ENCODE data around the gene CAMK1G.
A peak's percentile ranks its signal among the peaks of the same experiment; 100 is the strongest.

The CAMK1G gene

DNA sequence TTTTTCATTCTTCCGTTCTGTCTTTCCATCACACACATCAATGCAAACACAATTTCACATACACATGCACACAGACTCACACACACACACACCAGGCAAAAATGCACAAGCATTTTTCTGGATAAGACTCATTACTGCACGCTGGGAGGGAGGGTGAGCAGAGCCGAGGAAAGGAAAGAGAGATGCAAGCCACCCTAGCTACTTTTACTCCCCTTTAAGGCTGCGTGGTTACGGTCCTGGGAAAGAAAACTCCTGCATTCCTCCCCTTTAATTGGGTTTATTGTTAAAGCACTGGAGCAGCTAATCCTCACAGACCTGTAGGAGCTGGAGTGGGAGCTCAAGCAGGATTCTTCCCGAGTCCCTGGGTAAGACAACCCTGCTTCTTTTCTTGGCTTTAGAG is at the start of gene CAMK1G:
TSS of gene CAMK1G (plus strand) at position 307 of the 400 bp plus-strand sequence. CDS start 11,270 bp downstream, outside the sequence.
- peak; percentile 43 for DNase-seq (ENCODE audit: low spot score)

DNA sequence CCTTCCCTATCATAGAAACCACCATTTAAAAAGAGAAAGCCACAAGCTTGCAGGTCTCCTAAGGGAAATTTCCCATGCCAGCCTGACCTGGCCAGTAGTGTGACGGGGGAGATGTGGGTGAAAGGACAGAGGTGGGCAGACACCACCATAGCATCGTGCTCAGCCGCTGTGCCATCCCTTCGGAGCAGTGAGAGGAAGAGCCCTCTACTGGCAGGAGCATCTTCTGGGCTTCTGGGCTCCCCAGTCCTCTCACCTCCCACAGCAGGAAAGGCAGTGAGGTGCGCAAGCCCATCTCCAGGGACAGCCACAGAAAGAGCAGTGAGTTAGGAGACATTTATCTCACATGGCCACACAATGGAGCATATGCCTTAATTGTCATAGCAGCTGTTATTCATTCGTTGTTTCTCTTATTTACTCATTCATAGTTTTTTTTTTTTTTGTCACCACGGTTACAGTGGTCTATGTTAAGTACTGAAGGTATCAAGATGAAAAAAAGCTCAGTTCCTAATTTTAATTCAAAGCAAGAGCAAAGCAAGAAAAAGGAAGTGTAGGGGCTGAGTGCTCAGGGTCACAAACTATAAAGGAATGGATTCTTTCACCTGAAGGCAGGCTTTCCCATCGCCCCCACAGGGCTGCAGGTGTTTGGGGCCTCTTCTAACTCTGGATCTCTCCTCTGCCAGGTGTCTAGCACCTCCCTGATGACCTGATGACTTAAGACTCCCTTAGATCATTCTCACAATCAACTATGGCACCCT is 48.8 kb upstream of the CAMK1G start:
- no peak for DNase-seq (ENCODE audit: low spot score)

DNA sequence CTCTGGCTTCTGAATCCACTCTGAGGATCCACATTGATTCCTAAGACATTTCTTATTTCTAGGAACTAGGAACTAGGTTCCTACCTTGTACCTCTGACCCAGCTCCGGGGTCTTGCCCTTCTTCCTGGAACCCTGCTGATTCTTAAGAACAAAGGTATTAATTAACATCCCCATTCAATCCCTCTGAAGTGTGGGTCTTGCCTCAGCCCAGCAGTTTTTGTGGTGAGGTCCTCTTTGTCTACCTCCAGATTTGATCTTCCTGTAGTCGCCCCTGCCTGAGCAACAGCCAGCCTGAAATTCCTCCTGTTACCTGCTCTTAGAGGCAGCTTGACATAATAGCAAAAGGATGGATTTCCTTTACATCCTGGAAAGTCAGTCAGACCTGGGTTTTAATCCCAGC is 46.7 kb upstream of the CAMK1G start:
- DNase-seq (ENCODE audit: low spot score), result no peak

DNA sequence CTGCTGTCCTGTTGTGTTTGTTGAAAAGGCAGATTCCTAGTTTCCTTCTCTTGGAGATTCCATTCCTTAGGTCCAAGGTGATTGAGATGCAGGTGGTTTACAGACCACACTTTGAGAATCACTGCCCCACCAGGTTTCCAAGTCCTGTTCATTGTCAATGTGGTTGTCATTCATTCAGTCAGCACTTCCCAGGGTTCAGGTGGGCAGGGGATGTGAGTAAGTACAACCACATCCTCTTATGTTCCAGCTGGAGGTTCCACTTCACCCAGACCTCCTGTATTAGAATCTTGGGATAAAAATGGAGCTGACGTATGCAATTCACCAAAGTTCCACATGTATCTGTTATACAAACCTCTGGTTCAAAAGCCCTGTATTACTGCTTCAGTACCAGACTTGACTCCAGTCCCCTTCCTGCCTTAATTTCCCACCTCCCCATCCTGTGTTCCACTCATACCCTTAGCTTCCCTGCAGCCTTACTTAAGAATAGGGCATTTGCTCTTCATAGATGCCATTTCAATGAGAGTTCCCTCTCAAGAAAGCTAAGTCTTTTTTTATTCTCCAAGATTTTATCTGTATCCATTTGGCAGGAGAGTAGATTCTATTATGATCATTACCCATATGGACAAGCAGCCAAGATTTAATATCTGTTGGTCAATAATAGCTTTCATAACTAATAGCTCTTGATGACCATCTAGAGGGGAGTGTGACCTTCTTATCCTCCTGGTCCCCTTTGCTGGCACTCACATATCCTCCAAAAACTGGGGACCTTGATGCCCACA is 46.0 kb upstream of the CAMK1G start:
- DNase-seq (ENCODE audit: low spot score), result no peak

DNA sequence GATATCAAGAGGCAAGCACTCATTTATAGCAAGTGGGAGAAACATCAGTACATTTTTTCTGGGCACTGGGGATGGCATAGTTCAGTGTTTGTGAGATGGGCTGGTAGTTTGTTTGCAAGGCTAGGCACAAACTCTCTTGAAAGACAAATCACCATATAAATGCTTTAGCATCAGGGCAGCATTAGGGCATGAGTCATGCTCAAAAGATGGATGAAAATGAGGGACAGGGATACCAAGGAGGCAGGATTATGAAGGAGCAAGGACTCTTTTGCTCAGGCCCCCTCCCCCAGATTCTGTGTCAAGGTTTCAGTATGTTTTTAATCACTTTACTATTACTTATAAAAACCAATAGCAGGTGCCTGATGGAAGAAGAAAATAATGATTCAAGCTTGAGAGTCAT is 43.9 kb upstream of the CAMK1G start:
- DNase-seq (ENCODE audit: low spot score), result no peak

DNA sequence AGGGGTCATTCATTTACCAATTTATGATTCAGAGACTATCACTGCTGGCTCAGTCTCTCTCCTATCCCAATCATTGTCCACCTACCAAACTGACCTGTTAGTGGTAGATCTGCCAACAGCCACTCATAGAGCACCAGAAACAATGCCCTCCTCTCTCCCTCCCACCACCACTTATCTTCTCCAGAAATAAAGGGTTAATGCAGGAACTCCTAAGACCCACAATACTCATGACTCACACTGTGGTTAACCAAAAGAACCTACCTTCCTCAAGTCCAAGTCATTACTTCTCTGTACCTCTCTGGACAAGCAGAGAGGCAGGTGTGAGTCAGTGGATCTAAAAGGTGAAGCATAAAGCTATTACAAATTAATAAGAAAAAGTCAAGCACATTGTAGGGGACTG is 40.9 kb upstream of the CAMK1G start:
- DNase-seq (ENCODE audit: low spot score), result no peak

DNA sequence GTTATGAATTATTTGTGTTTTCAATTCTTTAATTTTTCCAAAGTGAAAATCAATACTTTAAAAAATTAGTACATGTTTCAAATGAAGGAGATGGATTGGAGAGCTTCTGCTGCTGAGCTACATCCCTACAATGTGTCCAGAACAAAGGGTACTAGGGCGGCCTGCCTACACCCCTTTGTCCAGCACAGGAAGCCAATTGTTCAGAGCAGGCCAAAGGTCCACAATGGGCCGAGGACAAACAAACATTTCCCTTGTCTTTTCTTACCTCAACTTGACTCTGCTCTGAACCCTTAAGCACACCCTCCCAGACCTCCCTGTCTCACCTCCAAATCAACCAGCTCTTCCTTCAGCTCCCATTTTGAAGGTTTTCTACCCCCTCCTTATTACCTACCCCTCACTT is 39.4 kb upstream of the CAMK1G start:
- DNase-seq (ENCODE audit: low spot score), result no peak

DNA sequence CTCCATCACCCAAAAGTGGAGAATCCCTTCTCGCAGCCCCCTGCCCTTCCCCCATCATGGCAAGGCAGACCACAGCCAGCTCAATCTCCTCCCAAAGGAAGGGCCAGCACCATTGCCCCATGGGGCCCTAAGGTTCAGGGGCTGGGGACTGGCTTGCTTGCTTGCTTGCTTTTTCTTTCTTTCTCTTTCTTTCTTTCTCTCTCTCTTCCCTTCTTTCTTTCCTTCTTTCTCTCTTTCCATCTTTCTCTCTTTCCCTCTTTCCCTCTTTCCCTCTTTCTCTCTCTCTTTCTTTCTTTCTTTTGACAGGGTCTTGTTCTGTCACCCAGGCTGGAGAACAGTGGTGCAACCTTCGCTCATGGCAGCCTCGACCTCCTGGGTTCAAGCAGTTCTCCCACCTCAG is 38.1 kb upstream of the CAMK1G start:
- DNase-seq (ENCODE audit: low spot score), result no peak

DNA sequence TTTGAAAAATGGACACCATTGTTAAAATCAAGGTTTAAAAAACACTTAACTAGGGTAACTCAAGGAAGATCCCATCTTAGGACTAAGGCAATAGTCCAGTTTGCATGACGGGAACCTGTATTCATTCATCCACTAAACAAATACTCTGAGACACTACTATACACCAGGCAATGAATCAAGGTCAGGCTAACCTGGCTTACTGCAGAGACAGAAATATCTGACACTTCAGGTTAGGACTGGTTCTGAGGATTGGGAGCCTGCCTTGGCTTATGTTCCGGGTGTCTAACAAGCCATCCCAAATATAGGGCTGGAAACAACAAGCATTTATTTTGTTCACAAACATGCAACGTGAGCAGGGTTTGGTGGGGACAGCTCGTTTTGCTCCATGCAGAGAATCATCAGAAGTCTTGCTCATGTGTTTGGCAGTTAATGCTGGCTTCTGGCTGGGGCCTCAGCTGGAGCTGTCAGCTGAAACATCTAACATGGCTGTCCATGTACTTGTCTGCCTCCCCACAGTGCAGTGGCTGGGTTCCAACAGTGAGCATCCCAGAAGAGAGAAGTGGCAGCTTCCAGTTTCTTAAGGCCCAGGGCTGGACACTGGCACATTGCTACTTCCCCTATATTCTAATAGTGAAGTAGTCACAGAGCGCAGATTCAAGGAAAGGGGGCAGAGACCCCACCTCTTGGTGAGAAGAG is 37.0 kb upstream of the CAMK1G start:
- DNase-seq (ENCODE audit: low spot score), result no peak

DNA sequence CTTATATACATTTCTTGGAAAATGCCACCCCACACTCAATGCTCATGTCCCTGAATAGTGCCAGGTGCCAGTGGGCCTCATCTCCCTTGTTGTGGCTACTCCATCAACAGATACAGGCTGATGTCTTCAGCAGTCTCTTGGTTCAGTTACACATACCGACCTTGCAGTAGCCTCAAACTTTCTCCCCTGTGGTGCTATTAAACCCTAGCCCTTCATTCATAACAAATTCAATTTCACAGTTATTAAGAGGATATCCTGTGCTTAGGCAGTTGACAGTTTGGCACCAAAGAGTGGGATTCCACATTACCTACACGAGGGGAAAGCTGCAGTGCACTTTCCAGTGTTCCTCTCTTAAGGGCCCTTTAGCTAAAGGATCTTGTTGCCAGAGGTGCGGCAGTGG is 35.9 kb upstream of the CAMK1G start:
- no peak for DNase-seq (ENCODE audit: low spot score)

DNA sequence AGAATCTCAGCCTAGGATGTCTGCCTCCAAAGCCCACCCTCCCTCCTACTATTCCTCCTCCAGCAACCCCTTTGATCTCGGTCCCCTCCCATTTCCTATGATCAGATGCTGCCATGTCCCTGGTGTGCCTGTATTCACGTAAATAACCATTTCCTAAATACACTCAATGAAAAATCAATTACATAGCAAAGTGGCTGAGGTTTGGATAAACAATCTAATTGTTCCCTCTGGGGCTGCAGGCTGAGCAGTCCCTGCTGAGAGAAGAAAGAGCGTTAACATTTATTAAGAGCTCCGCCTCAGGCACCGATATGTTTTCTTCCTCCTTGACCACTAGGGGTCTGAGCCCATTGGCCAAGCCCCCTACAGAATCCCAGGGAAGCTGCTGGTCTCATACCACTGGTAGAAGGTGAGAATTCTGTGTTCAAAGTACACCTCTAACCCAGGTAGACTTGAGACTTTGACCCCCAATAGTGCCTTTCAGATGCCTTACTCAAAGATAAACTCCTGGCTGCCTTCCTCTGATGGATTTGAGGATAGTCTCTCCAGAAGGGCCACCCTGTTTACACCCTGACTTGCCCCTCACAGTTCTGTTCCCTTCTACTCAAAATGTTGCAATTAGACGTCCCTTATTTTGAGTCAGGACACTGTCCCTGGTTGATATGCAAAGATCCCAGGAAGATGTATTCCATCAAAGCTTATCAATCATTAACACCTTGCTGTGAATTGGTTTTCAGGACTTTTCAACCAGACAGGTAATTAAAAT is 33.9 kb upstream of the CAMK1G start:
- DNase-seq (ENCODE audit: low spot score), result no peak

DNA sequence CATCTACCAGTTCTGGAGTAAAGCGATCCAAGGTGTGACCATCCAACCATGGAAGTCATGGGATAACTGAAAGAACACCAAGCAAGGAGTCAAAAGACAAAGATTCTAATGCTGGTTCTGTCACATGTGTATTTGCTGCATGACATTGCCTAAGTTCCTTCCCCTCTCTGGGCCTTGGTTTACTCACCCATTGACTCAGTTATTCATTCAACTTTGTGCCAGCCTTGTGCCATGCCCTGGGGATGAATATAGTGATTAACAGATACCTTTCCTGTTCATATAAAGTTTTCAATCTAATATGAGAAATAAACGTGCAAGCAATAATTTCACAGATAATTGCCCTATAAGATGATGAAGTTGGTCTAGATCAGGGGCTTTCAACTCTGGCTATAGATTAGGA is 33.0 kb upstream of the CAMK1G start:
- no peak for DNase-seq (ENCODE audit: low spot score)

DNA sequence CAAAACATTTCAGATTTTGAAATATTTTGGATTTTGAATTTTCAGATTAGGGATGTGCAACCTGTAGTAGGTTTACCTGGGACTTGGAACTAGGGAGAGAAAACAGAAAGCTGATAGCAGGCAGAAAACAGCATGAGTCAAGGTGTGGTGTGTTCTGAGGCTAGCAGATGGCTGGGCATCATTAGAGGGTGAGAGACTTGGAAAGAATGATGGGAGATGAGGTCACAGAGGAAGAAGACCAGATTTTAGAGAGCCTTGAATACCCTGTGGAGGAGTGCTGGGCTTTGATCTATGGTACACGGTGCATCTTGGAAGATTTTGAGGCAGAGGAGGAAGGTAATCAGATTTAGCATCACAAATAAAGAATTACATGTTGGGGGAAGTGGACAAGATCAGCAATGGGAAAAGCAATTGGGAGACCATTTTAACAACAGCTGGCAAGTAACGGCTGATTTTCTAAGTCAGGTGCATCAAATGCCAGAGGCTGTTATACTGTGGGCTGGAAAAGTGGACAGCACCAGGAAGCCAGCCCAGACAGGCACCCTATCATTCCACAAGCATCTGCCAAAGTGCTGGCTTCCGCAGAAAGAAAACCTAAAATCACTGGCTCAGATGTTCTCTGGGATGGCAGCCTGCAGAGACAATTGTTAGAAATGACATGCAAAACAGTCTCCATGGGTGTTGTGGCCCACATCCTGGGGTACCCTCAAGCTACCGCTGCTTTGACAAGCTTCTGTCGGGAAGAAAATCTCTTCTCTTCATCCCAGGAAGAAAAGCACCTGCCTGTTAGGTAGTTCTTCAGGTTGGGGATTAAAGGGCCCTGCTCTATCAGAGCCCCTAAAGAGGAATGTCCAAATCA is 30.9 kb upstream of the CAMK1G start:
- DNase-seq (ENCODE audit: low spot score), result no peak

DNA sequence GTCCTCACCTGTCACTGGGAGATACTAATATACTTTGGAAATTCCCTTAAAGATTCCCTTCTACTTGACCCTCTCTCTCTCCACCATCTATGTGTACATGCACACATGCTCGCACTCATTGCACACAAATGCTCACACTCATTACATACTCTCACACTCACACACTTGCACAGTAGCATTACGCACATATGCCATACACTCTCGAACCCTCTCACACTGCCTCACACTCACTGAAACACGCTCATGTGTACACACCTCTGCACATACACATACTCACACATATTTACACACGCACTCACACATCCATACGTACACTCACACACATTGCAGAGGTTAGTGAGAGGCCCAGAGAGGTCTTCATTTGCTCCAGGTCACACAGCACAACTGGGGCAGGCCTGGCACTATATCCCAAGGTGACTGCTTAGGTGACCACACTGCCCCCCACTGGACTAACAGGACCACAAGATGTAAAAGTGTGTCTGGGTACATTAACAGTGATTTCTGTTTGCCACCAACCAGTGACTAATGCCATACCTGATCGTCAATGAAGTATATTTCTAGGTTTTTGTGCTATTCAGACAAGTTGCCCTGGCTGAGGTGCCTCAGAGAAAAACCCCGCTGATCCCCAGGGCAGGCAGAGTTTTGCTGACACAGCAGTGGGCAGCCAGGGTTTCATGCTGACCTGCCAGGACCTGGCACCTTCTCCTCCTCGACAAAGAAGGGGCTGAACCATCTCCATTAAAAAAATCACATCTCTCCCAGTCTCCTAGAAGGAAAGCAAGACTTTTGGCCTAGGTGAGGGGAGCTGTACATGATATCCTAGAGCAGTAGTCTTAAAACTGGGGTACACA is 28.5 kb upstream of the CAMK1G start:
- DNase-seq (ENCODE audit: low spot score), result no peak

DNA sequence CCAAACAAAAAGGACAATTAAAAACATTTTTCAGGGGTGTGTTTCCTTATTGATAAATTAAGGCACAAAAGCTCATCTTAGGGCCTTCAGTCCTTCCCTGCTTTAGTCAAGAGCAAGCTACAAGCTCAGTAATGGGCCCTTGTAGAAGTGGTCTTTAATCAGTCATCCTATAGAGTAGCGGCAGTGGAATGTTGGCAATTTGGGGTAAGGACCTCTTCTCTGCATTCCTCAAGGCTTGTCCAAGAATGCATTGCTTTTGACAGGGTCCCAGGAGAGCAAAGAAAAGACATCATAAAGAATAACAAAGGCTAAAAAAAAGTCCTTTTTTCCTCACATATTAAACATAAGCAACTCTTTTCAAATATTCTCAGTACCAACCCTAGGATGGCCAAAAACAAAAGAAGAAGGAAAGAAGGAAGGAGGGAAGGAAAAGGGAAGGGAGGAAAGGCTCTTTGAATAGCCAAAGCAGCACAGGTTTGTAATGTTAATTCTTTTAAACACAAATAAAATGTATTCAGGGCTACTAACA is 27.3 kb upstream of the CAMK1G start:
- no peak for DNase-seq (ENCODE audit: low spot score)

DNA sequence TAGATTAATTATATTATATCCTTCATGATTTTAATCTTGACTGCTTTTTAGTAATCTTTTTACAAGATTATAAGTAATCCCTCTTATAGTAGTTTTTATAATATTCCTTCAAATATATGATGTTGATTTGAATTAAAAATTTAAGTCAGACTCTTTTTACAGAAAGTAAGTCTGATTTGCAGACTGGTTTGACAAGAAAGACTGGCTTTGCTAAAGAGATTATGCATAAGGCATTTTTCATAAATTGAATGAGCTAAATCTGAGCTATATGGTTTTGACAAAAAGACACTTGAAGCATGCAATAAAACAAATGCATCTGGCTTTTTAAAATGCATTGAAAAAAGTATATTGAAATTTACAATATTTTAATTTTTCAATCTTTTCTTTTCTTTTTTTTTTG is 26.3 kb upstream of the CAMK1G start:
- DNase-seq (ENCODE audit: low spot score), result no peak

DNA sequence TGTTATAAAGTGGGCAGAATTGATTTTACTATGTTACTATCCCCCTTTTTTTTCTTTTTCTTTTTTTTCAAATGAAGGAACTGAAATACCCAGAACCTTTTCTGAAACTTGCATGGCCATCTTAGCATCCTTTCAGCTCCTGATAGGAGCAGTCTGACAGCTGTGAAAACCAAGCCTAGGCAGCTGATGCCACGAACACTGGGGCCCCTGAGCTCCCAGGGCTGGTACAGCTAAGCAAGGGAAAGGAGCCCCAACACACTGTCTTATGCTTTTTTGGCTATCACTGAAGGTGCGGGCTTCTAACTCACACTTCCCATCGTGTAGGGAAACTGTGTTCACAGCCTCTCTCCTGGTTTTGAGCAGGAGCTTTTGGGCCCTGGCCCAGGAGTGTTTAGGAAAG is 23.0 kb upstream of the CAMK1G start:
- DNase-seq (ENCODE audit: low spot score), result no peak

DNA sequence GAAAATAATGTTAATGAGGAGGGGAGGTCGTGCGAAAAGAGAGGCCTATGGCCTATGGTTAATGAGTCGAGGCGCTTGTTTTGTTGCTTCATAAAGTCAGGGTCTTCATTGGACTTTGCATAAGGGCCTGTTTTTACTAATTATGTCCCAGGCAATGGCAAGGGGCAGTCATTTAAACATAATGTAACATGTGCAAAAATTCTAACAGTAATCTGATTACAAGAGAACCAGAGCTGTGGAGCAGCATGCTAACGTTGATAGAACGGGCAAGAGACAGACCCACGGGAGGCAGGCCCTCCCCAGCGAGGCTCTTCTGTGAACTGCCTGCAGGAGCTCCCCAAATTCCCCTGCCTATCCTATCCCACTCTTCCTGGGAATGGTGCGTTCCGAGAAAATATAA is 22.6 kb upstream of the CAMK1G start:
- no peak for DNase-seq (ENCODE audit: low spot score)

DNA sequence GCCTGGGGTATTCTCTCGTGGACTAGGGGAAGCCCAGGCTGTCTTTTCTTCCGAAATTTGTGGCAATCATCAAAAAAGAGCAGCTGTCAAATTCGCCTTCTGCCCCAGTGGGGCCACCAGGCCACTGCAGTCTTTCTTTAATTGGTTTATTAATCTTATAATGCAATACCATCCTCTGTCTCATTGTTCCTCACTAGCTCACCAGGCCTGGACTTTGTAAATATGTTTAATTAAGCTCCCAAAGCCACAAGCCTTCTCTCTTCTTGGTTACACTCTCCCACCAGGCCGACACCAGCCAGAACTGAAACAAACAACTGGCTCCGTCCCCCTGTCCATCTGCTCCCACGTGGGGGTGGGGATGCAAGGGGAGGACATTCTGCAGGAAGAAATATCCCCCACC is 22.0 kb upstream of the CAMK1G start:
- no peak for DNase-seq (ENCODE audit: low spot score)

DNA sequence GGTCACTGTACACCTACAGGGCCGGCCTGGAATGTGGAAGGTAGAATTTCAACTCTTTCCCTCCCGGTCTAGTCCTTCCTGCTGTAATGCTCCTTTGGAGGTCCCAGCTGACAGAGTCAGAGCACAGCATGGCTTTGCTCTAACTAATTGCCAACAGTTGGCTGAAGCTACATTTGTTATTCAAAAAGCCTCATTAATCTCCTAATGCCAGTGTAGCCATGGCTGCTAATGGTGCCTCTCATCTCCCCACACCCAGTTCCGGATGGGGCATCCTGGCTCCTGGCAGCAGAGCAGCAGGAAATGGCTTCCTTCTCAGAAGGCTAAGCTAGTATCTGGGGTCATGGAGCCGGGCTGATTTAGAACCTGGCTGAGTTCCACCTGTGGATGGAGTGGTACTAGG is 18.7 kb upstream of the CAMK1G start:
- no peak for DNase-seq (ENCODE audit: low spot score)
